ENCODE measurements around the gene MYL12A. TPM values are rescaled to one million over a fixed set of nuclear protein-coding genes. Genes with fewer than 3 reads are reported as not detected.
"Not testable (repeated sequence)": the region's sequence is repeated elsewhere in the genome, so short reads cannot be mapped to it uniquely, and the experiment has no call there.

The MYL12A gene
- 100 to 1,000 TPM; 281 to 361 (median 317) TPM for total RNA-seq

DNA sequence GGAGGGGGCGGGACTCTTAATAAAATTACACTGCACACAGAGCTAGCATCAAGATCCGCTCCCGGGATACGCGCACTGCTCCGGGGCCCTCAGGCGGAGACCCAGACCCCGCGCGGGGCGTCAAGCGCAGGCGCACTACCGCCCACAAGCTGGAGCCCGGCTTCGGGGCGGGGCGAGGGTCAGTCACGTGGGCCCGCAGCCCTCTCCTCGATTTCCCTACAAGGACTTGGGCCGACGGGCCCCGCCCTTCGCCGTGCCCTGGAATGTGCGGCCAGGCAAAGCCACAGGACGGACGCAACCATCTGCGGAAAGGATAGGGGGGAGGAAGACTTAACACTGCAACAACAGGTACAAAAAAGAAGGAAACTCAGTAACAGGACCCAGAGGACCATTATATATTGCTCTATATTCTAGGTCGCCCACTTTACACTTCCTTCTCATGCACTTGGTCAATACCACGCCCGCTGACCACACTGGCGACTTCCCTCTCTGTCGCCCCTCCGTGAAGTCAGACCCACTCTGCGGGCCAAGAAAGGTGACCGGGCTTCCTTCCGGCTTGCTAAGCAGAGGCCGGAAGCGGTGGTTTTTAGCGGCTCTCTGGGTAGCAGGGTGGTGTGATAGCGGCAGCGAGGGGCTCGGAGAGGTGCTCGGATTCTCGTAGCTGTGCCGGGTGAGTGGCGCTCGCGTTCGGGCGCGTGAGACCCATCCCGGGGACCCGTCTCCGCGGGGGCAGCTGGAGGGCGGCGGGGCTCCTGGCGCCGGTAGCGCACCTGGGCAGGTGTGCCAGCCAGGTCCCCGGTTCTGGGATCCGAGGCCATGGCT is at the start of gene MYL12A:
Gene MYL12A, plus strand, starts transcription at position 562 of the 822 bp plus-strand sequence. CDS start 5,447 bp downstream, outside the sequence.
- peak; percentile 84 for DNase-seq
- H3K4me3 ChIP-seq = peak within 1 kb of the TSS; percentile 82 to 100 (median 95)
- H3K4me1 ChIP-seq = peaks cover 5 to 65% (median 33%) of the 10 kb centered on the region in 3 donors
- peaks cover 0 to 8% (median 0%) of the 10 kb centered on the region in 3 donors for H3K36me3 ChIP-seq
- H3K27me3 ChIP-seq = no peaks in the 10 kb centered on the region
- 0% methylated on average over 7 to 40 of the region's 65 CpGs for WGBS, 2 donors
- TF ChIP-seq POLR2A (IDR thresholded peaks at IDR 0.05) = peak in 3 of 4 donors; percentile 93 to 95 (median 95)
- TF ChIP-seq, protein P1, sequence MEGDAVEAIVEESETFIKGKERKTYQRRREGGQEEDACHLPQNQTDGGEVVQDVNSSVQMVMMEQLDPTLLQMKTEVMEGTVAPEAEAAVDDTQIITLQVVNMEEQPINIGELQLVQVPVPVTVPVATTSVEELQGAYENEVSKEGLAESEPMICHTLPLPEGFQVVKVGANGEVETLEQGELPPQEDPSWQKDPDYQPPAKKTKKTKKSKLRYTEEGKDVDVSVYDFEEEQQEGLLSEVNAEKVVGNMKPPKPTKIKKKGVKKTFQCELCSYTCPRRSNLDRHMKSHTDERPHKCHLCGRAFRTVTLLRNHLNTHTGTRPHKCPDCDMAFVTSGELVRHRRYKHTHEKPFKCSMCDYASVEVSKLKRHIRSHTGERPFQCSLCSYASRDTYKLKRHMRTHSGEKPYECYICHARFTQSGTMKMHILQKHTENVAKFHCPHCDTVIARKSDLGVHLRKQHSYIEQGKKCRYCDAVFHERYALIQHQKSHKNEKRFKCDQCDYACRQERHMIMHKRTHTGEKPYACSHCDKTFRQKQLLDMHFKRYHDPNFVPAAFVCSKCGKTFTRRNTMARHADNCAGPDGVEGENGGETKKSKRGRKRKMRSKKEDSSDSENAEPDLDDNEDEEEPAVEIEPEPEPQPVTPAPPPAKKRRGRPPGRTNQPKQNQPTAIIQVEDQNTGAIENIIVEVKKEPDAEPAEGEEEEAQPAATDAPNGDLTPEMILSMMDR (IDR thresholded peaks at IDR 0.05) = peak in 2 of 6 experiments; percentile 14 to 22
- intact Hi-C loops (cut with DNase I) = loop anchor here (10.0 kb wide), 1 partner anchor 93 kb away; no protein-coding TSS in a partner anchor
- peak within 1 kb of the TSS; percentile 99 to 100 (median 100) for H3K27ac ChIP-seq
- H3K9me3 ChIP-seq = no peaks in the 10 kb centered on the region

DNA sequence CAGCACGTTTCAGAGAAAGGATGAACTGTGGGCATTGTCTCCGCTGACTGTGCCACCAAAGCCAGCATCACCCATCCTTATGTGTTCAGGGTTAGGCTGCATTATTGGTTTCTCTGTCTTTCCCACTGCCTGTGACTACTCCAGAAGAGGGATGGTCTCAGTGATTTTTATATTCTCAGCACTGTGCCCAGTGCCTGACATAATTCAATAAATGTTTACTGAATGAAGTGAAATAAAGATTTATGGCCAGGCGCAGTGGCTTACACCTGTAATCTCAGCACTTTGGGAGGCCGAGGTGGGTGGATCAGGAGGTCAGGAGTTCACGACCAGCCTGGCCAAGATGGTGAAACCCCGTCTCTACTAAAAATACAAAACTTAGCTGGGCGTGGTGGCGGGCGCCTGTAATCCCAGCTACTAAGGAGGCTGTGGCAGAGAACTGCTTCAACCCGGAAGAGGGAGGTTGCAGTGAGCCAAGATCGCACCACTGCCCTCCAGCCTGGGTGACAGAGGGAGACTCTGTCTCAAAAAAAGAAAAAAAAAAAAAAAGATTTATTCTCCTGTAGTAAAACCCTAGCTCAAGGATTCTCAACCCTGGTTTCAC is 49.2 kb upstream of the MYL12A start:
- intact Hi-C loops (cut with DNase I); H3K9me3 ChIP-seq; H3K36me3 ChIP-seq; H3K4me1 ChIP-seq; H3K27ac ChIP-seq; H3K27me3 ChIP-seq; DNase-seq; H3K4me3 ChIP-seq: not testable (repeated sequence)
- WGBS, 2 donors = 78 to 86% methylated on average over 11 of the region's 11 CpGs

DNA sequence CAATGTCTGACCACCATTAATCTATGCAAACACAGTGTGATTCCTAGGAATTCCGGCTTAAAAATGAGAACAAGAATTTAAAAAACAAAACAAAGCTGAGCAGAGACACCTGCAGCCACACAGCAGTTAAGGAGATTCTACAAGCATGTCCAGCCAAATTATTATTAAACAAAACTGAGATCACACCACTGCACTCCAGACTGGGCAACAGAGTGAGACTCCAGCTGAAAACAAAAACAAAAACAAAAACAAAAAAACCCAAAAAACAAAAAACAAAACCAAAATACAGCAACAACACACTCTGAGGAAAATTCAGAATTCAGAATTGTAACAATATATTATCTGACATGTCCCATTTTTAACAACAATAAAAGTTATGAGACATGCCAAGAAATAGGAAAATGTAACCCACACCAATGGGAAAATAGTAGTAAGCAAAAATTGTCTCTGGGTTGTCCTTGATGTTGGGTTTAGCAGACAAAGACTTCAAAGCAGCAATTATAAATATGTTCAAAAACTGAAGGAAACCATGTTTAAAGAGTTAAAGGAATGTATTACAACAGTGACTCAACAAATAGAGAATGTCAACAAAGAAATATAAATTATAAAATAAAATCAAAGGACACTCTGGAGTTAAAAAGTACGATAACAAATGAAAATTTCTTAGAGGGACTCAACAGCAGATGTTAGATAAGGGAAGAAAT is 47.5 kb upstream of the MYL12A start:
- TF ChIP-seq POLR2A (IDR thresholded peaks at IDR 0.05) = no peak
- TF ChIP-seq, protein P1 (IDR thresholded peaks at IDR 0.05) = no peak
- Histone ChIP-seq H3K4me1 (no peaks in the 10 kb centered on the region), H3K27ac (no peak overlapping the region), H3K27me3 (no peaks in the 10 kb centered on the region), H3K36me3 (no peaks in the 10 kb centered on the region), H3K9me3 (no peaks in the 10 kb centered on the region), H3K4me3 (no peak overlapping the region)
- 70 to 72% methylated on average over 2 of the region's 2 CpGs for WGBS, 2 donors
- intact Hi-C loops (cut with DNase I) = no loop called here
- DNase-seq = no peak

DNA sequence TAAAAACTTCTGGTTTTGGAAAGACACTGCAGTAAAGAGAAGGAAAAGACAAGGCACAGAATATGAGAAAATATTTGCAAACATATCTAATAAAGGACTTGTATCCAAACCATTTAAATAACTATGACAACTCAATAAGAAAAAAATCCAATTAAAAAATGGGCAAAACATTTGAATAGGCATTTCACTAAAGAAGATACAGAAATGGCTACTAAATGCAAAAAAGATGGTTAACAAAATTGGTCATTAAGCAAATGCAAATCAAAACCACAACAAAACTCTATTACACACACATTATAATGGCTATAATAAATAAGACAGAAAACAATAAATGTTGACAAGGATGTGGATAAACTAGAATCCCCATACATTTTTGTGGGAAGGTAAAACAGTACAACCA is 42.4 kb upstream of the MYL12A start:
- intact Hi-C loops (cut with DNase I) = no loop called here

DNA sequence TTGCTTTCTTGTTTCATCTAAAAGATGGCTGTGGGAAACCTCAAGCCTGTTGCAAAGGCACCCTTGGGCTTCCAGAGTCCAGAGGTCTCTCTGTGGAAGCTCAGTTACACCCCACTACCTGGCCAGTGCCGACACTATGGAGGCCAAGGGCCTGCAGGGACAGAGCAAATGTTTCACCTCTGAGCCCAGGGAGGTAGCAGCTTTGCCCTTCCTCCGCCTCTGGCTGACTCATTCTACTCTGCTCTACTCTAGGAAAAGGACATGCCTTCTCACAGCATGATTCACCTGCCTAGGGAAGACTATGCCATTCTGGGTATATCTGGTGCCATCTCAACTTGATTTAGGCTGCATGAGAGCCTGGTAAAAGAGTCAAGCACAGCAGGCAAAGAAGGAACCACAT is 40.0 kb upstream of the MYL12A start:
- Histone ChIP-seq H3K4me3 (no peak overlapping the region), H3K27me3 (no peaks in the 10 kb centered on the region), H3K36me3 (no peaks in the 10 kb centered on the region), H3K9me3 (no peaks in the 10 kb centered on the region), H3K27ac (no peak overlapping the region), H3K4me1 (peaks cover 0 to 8% (median 0%) of the 10 kb centered on the region in 3 donors)
- intact Hi-C loops (cut with DNase I) = no loop called here
- WGBS, 2 donors = 80% methylated on average over 1 of the region's 2 CpGs; no CpG with 5 or more reads in 1 of the 2 donors
- DNase-seq = no peak
- TF ChIP-seq, protein P1 (IDR thresholded peaks at IDR 0.05) = no peak

More for the DNA sequence above, 42.4 kb upstream of the MYL12A start:
- DNase-seq = no peak
- Histone ChIP-seq H3K9me3 (no peaks in the 10 kb centered on the region), H3K27me3 (no peaks in the 10 kb centered on the region), H3K36me3 (no peaks in the 10 kb centered on the region), H3K27ac (no peak overlapping the region), H3K4me1 (peaks cover 0 to 7% (median 0%) of the 10 kb centered on the region in 3 donors), H3K4me3 (no peak overlapping the region)
- TF ChIP-seq, protein P1 (IDR thresholded peaks at IDR 0.05) = no peak
- no peak for TF ChIP-seq POLR2A (IDR thresholded peaks at IDR 0.05)

Data from esophagus squamous epithelium (tissue), 5 donors.